Measurements from ENCODE around the gene INPP5A. TPM values are rescaled to one million over a fixed set of nuclear protein-coding genes. Genes with fewer than 3 reads are reported as not detected.

Gene INPP5A
- total RNA-seq, 1 donor = 15.9 TPM

DNA sequence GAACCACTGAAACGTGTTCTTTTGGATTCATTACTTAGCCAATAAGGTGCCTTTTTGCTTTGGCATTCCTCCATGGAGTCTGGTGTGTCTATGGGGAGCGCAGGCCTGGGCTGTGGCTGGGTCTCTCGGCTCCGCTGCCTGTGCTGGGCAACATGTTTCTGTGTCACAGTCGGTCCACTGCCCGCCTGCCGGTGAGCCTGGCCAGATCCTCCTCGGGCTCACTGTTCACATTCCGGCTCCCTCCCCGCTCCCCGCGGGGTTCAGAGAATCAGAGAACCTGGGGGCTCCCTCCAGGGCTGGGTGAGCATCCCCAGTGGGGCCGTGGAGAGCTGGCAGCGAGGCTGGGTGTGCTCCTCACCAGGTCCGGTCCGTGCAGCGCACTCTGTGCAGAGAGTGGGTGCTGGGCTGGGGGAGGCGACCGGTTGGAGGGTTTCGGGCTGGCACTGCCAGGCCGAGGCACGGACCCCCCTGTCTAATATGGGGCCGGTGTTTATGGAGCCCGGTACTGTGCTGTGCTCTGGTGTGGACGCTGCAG lies 70.4 kb downstream of the INPP5A start:
- DNase-seq (ENCODE audit: low read depth in 2 of 3, low spot score in 2 of 3) = no peak

DNA sequence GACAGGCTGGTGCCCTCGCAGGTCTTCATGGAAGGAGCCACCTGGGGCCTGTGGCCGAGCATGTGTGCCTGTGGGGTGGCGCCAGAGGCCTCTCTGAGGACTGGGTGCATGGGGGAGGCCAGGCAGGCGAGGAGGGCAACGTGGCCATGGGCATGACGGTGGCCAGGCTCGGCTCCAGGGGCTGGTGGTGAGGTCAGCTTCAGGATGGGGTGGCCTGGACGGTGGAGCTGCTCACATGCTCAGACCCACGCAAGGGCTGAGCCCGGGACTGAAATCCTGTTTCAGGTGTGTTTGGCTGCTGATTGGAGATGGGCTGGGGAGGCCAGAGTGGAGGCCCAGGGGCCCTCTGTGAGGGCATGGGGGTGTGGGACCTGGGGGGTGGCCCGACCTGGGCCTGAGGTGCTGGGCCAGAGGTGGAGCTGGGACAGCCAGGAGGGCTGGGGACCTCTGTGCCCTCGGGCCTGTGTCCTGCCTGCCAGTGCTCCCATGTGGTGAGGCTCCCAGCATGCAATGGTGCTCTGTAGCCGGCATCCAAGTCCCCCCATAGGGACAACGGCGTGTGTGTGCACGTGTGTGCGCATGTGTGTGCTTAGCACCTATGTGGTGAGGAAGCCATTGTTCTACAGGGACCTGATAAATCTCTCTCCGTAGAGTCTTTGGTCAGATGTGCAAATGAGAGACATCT lies 71.1 kb downstream of the INPP5A start:
- no peak for DNase-seq (ENCODE audit: low read depth in 2 of 3, low spot score in 2 of 3)

DNA sequence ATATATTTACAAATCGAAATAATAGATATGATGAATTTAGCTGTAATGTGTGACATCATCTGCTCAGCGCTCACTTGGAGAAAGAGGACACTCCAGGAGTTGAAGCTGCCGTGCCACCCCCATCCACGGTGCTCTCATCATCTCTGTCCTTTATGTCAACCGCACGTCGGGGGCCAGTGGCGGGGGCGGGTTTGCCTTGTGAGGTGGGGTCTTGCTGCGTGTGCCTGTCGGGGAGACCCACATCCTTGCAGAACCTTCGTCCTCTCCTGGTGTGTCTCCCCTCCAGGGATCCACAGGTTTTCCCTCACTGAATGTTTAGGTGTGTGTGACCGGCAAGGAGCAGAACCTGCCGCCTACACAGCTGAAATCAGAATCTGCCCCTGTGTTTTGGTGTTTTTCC lies 71.6 kb downstream of the INPP5A start:
- DNase-seq (ENCODE audit: low read depth in 2 of 3, low spot score in 2 of 3) = no peak

DNA sequence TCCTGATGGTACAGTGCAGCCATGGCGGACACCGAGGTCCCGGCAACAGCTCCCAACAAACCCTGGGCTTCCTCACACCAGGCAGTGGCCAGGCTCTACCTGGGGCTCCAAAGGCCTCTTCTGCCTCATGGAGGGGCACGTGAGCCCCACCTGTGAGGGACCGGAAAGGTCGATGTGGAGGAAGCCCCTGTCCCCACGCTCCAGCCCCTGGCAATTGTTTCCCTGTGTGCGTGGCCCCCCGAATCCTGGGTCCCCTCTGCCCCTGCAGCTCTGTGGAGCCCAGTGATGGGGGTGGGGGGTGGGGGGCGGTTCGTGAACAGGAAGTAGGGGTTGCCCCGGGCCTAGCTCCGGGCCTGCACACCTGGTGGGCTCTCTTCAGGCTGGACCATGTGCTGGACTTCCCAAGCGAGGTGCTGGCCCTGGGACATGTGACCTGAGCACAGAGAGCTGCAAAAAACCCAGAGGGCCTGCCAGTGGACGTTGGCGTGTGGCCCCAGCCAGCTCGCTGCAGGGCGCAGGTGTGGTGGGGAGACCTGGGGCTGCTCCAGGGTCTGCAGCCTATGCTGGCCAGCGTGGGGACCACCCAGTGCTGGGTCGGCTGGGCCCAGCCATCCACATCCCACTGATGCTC lies 72.6 kb downstream of the INPP5A start:
- DNase-seq (ENCODE audit: low read depth in 2 of 3, low spot score in 2 of 3) = no peak

DNA sequence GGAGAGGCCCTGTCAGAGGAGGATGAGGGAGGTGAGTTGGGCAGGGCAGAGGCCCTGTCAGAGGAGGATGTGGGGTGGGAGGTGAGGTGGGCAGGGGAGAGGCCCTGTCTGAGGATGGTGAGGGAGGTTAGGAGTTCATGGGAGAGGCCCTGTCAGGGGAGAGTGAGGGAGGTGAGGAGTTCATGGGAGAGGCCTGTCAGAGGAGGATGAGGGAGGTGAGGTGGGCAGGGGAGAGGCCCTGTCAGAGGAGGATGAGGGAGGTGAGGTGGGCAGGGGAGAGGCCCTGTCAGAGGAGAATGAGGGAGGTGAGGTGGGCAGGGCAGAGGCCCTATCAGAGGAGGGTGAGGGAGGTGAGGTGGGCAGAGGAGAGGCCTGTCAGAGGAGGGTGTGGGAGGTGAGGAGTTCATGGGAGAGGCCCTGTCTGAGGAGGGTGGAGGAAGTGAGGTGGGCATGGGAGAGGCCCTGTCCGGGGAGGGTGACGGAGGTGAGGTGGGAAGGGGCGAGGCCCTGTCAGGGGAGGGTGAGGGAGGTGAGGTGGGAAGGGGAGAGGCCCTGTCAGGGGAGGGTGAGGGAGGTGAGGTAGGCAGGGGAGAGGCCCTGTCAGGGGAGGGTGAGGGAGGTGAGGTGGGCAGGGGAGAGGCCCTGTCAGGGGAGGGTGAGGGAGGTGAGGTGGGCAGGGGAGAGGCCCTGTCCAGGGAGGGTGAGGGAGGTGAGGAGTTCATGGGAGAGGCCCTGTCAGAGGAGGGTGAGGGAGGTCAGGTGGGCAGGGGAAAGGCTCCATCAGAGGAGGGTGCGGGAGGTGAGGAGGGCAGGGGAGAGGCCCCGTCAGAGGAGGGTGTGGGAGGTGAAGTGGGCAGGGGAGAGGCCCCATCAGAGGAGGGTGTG lies 73.7 kb downstream of the INPP5A start:
- no peak for DNase-seq (ENCODE audit: low read depth in 2 of 3, low spot score in 2 of 3)

DNA sequence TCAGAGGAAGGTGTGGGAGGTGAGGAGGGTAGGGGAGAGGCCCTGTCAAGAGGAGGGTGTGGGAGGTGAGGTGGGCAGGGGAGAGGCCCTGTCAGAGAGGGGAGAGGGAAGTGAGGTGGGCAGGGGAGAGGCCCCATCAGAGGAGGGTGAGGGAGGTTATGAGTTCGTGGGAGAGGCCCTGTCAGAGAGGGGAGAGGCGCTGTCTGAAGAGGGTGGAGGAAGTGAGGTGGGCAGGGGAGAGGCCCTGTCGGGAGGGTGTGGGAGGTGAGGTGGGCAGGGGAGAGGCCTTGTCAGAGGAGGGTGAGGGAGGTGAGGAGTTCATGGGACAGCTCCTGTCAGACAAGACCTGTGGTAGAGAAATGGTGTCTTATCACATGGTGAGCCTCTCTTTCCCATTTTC lies 74.4 kb downstream of the INPP5A start:
- DNase-seq (ENCODE audit: low read depth in 2 of 3, low spot score in 2 of 3) = peak in 1 of 3 donors; percentile 12

DNA sequence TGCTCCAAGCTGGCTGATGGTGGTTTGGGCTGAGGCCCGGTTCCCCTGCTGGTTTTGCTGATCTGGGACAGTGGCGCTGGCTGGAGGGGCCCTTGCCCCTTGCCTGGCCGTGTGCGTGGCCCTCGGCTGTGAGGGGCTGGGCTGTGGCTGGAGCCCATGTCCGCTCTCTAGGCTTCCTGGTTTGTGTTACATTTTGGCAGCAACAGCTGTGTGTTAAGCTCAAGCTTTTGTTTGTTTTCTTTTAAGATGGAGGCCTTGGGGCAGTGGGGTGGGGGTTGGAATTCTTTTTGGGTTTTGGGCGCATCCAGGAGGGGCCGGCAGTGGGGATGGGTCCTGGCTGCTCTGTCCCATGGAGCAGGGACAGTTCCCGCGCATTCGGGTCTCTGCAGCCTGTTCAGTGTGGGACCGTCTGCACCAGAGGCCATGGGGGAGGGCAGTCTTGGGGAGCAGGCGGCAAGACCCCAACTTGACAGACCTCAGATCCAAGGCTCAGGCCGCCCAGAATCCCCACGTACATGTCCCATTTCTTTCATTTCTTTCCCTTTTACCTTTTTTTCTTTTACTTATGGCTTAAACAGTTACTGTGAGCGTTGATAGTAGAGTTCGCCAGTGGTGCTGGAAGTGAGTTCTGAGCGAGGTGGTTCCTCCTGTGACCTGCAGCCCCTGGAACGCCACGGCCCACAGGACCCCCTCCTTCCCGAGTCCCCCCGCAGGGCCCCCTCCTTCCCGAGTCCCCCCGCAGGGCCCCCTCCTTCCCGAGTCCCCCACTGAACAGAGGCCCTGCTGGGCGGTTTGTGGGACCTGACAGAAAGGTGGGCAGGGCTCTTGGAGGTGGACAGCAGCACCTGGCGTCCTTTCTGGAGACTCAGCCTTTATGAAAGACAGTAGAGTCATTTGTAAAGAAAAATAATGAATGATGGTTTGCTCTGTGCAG lies 75.3 kb downstream of the INPP5A start:
- no peak for DNase-seq (ENCODE audit: low read depth in 2 of 3, low spot score in 2 of 3)

DNA sequence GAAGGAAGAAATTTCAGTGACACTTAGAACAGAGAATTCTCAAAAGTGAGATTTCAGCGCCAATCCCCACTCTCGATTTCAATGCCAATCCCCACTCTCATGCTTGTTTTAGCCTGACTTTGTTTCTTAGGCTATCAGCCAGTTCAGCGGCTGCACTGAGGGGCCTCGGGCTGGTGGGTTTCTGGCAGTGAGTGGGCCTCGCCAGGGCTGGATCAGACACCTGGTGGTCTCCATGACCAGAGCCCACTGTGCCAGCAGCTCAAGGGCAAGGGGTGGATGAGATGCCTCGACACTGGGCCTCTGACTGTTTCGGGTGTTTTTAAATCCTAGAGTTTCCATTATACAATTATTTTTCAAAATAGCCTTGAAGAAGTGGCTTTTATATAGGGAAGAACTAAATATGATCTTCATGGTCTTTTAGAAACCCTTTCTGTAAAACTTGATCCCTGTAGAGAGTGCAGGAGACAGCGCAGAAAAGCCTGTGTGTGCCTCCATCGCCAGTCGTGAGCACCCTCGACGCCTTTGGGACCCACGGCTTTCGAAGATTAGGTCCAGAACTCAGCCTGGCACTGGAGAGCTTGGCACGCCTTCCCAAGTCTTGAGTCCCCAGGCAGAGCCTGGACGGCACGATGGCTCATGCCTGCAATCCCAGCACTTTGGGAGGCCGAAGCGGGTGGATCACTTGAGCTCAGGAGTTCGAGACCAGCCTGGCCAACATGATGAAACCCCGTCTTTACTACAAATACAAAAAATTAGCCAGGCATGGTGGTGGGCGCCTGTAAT lies 76.2 kb downstream of the INPP5A start:
- DNase-seq (ENCODE audit: low read depth in 2 of 3, low spot score in 2 of 3) = no peak

DNA sequence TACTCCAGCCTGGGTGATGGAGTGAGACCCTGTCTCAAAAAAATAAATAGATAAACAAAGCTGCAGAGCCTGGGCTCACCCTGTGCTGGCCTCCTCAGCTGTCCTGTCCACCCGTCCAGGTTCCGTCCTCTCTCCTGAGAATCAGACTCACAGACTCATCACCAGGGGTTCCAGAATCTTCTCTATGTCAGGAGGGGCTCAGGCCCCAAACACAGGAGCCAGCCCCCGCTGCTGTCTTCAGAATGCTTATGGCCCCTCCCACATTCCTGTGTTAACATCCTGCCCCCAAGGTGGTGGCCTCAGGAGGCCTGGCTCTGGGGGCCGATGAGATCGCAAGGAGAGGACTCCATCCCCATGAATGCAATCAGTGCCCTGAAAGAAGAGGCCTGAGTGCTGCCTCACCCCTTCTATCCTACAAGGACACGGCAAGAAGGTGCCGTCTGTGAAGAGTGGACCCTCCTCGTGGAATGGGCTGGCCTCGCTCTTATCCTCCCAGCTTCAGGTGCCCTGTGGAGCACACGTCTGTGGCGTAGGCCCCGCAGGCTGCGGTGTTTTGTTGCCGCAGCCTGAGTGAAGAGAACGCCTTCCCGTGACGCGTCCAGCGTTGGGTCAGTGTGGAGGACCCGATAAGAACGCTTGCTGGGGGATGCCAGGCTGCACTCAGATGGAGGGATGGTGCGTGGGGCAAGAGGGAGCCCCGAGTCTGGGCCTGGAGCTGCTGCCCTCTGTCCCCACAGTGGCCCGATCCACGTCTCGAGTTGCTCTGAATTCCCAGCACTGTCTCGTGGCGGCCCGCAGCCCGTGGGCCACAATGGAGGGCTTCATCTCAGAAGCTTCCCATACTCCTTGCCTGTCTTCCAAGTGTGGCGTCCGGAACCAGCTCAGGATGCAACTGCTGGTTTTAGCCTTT lies 77.1 kb downstream of the INPP5A start:
- no peak for DNase-seq (ENCODE audit: low read depth in 2 of 3, low spot score in 2 of 3)

DNA sequence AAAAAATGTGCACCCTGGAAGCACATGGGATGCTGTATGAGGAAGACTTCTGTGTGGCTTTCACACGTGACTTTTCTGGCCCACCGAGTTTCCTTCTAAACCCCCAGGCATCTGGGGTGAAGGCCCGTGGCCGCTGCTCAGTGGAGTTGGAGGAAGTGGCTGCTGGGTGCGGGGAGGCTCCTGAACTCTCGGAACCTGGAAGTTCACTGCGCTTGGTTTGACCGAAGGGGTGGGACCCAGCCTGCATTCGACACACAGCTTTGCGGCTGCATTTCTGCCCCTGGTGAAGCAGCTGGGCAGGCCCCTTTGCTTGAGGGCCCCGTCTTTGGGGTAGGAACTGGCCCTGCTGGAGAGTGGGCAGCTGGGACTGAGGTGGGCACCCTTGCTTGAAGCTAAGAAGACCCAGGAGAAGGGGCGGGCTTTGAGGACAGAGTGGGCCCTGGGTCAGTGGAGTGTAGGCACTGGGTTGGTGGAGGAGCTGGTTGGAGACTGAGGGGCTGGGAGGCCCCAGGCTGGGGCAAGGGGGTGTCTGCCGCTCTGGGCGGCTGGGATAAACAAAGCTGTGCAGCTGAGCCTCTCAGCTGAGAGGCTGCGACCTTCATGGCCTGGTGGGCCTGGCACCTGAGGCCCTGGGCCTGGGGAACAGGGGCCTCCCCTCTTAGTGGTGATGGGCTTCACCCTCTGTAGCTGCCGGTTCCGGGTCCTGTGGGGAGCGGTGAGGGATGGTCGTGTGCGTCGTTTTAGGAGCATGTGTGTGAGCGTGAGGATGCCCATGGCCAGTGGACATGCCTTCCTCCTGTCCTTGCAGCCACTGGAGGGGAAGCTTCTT lies 78.0 kb downstream of the INPP5A start:
- no peak for DNase-seq (ENCODE audit: low read depth in 2 of 3, low spot score in 2 of 3)

DNA sequence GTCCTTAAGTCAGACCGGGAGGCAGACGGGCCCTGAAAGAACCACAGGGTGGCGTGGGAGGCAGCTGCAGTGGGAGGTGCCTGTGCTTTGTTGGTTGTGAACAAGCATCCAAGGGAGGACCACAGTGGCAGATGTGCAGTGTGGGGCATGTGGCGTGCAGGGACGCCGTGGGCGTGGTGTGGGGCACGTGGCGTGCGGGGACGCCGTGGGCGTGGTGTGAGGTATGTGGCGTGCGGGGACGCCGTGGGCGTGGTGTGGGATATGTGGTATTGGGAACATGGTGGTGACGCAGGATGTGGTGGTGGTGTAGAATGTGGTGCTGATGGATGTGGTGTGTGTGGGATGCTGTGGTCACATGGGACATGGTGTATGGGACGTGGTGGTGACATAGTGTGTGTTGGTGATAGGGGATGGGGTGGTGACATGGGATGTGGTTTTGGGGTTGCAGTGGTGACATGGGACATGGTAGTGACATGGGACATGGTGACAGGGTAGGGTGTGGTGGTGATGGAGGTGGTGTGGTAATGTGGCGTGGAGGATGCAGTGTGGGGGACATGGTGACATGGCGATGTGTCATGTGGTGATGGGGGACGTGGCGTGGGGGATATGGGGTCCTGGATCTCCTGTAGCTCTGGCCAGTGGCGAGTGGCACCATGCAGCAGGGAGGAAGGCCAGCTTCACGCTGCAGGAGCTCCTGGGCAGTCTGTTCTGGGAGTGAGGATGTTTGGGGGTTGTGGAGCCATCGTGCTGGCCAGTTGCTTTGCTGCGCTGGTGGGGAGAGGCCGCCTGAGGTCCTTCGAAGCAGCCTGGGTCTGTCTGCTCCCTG lies 78.8 kb downstream of the INPP5A start:
- DNase-seq (ENCODE audit: low read depth in 2 of 3, low spot score in 2 of 3) = peak in 1 of 3 donors; percentile 19

DNA sequence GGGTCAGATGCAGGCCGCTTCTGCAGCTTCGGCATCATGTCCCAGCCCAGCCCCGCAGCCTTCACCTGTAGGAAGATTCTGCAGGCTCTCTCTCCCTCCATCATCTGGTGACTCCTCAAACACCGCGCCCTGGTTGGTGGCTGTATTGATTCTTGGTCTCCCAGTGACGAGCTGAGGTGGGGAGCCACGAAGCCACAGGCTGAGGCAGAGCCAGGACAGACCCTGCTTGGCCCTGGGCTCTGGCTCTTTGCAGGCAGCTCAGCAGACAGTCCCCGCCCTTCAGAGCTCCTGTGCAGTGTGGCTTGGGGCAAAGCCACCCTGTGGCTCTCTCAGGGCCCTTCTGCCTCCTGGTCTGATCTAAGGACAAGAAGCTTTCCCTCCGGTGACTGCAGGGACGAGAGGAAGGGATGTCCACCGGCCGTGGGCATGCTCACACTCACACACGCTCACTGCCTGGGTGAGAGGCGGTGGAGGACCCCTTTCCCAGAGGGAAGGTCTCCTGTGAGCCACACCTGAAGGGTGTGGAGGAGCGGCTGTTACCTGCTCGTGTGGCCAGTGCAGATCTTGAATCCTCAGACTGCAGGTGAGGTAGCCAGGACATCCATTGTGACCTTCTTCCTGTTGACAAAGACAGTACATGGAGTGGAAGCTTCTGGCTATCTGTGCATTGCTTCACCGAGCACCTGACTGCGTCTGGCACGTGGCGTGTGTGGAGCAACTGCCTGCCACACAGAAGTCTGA lies 79.6 kb downstream of the INPP5A start:
- no peak for DNase-seq (ENCODE audit: low read depth in 2 of 3, low spot score in 2 of 3)

DNA sequence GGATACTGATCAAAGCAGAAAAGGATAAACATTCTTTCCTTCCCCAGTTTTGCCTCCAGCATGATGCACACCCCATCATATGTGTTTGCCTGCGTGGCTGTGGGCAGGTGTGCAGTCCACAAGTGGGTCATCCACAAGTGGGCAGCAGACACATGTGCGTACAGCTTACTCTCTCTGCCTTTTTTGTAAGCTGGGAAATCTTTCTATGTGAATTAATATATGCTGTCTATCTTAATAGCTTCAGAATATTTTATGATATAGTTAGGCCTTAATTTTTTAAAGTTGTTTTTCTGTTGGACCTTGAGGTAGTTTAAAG lies 80.1 kb downstream of the INPP5A start:
- no peak for DNase-seq (ENCODE audit: low read depth in 2 of 3, low spot score in 2 of 3)

DNA sequence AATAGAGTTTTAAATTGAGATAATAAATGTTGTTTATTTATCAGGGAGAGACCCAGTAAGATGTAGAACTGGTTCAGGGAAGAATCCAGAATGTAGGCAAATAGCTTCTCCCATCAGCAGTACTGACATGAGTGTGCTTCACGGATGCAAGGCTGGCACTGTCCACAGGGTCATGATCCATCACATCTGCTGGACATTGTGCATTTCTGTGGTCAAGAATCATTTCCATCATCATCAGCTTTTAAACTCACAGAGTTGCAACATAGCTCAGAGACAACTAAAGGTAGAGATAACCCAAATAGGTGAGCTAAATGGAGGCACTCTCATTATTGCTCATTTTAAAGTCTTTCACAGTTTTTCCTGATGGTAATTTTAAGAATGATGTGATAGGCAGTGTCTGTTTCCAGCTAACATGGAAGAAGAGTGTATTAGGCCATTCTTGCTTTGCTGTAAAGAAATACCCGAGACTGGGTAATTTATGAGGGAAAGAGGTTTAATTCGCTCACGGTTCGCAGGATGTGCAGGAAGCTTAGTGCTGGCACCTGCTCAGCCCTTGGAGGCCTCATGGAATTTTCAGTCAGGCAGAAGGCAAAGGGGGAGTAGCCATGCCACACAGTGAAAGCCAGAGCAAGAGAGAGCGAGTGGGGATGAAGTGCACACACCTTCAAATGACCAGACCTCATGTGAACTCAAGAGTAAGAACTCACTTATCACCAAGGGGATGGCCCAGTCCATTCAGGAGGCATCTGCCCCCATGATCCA lies 80.8 kb downstream of the INPP5A start:
- no peak for DNase-seq (ENCODE audit: low read depth in 2 of 3, low spot score in 2 of 3)

DNA sequence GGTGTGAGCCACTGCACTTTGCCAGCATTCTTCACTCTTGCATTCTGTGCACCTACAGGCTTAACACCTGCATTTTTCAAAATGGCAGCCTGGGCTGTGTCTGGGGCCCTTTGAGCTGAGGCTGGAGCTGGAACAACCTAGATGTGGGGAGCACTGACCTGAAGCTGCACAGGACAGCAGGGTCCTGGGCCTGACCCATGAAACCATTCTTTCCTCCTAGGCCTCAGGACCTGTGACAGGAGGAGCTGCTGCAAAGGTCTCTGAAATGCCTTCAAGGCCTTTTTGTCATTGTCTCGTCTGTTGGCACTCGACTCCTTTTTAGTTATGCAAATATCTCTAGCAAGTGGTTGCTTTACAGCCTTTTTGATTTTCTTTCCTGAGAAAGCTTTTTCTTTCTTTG lies 82.3 kb downstream of the INPP5A start:
- DNase-seq (ENCODE audit: low read depth in 2 of 3, low spot score in 2 of 3) = no peak
